GM23338 (cell line): ENCODE results near the gene ZC3H12C. TPM values are rescaled to one million over a fixed set of nuclear protein-coding genes. Genes with fewer than 3 reads are reported as not detected.

Source experiments
- ATAC-seq: fragments of 200-7000 bp; cut with Tn5 transposase; 3 replicates; pipeline ENCODE4 v1.9.1; 2020
- DNase-seq: peaks from one replicate; pipeline ENCODE4 v3.0.0-alpha.2; 2015; ENCODE audit warnings: low spot score
- H2AFZ ChIP-seq: fragments of 200-600 bp; sonication (generic); 2 replicates; pipeline ENCODE4 v1.8.0; 2016; ENCODE audit warnings: antibody characterized with exemption, mild to moderate bottlenecking, moderate library complexity
- H3F3A ChIP-seq: fragments of 200-600 bp; sonication (generic); replicated peaks from 2 replicates; pipeline ENCODE4 v1.8.0; 2017; ENCODE audit warnings: antibody characterized with exemption, mixed run types, low read depth
- H3K27ac ChIP-seq: fragments of 200-600 bp; sonication (generic); 2 replicates; pipeline ENCODE4 v1.6.1; 2016; ENCODE audit warnings: low read depth
- H3K27me3 ChIP-seq: fragments of 200-600 bp; sonication (generic); 2 replicates; pipeline ENCODE4 v1.8.0; 2016; ENCODE audit warnings: mild to moderate bottlenecking, mixed run types, moderate library complexity; ENCODE audit not compliant: insufficient read depth
- H3K36me3 ChIP-seq: fragments of 200-600 bp; sonication (generic); 2 replicates; pipeline ENCODE4 v1.8.0; 2016; ENCODE audit warnings: mild to moderate bottlenecking; ENCODE audit not compliant: insufficient read depth
- H3K4me1 ChIP-seq: fragments of 200-600 bp; sonication (generic); 2 replicates; pipeline ENCODE4 v1.8.0; 2016; ENCODE audit warnings: mild to moderate bottlenecking, moderate library complexity; ENCODE audit not compliant: insufficient read depth
- H3K4me2 ChIP-seq: fragments of 200-600 bp; sonication (generic); 2 replicates; pipeline ENCODE4 v1.7.1; 2017; ENCODE audit warnings: mixed run types
- H3K4me3 ChIP-seq: fragments of 200-600 bp; sonication (generic); 2 replicates; pipeline ENCODE4 v1.6.1; 2016; ENCODE audit warnings: mixed run types
- H3K79me2 ChIP-seq: fragments of 200-600 bp; sonication (generic); replicated peaks from 2 replicates; pipeline ENCODE4 v1.8.0; 2017; ENCODE audit warnings: mild to moderate bottlenecking; ENCODE audit not compliant: insufficient read depth
- H3K9me2 ChIP-seq: fragments of 200-600 bp; sonication (generic); 2 replicates; pipeline ENCODE4 v1.8.0; 2017; ENCODE audit not compliant: insufficient read depth
- H4K20me1 ChIP-seq: fragments of 200-600 bp; sonication (generic); replicated peaks from 2 replicates; pipeline ENCODE4 v1.8.0; 2017; ENCODE audit warnings: mild to moderate bottlenecking; ENCODE audit not compliant: insufficient read depth
- H3K27ac Mint-ChIP-seq: 2 replicates; pipeline ENCODE4 v1.8.0; 2020; ENCODE audit warnings: inconsistent platforms, mild to moderate bottlenecking, moderate library complexity, mixed read lengths
- H3K27me3 Mint-ChIP-seq: 3 replicates; pipeline ENCODE4 v1.8.0; 2022; ENCODE audit warnings: low read depth, mild to moderate bottlenecking, moderate library complexity, mixed read lengths, inconsistent platforms; ENCODE audit not compliant: insufficient read depth, poor library complexity
- H3K36me3 Mint-ChIP-seq: 3 replicates; pipeline ENCODE4 v1.8.0; 2021; ENCODE audit warnings: low read depth, mild to moderate bottlenecking, inconsistent platforms, moderate library complexity, mixed read lengths
- H3K4me1 Mint-ChIP-seq: 3 replicates; pipeline ENCODE4 v1.8.0; 2020; ENCODE audit warnings: mild to moderate bottlenecking, inconsistent platforms, mixed read lengths
- H3K4me3 Mint-ChIP-seq: 3 replicates; pipeline ENCODE4 v1.8.0; 2021; ENCODE audit warnings: moderate library complexity, mild to moderate bottlenecking, inconsistent platforms, mixed read lengths
- H3K9me3 Mint-ChIP-seq: 3 replicates; pipeline ENCODE4 v1.8.0; 2020; ENCODE audit warnings: moderate library complexity, mild to moderate bottlenecking, inconsistent platforms, mixed read lengths
- CREB1 ChIP-seq: fragments of 250-450 bp; sonication (Bioruptor Pico); IDR thresholded peaks from 2 replicates; pipeline ENCODE4 v1.5.0; 2020; ENCODE audit warnings: low read depth, mild to moderate bottlenecking, moderate library complexity
- CTCF ChIP-seq, 2 experiments: fragments of 200-600 bp in 1 of 2; sonication (generic) in 1 of 2; conservative IDR thresholded peaks; 2 replicates each; pipeline versions ENCODE4 v1.5.1 to v1.6.1; 2016 to 2017; ENCODE audit warnings: antibody characterized with exemption in 2 of 2, low read depth in 2 of 2, mild to moderate bottlenecking in 2 of 2, moderate library complexity in 1 of 2
- ETS1 ChIP-seq: IDR thresholded peaks from 2 replicates; pipeline ENCODE4 v1.6.1; 2016; ENCODE audit warnings: antibody characterized with exemption
- EZH2 ChIP-seq: fragments of 200-600 bp; sonication (generic); IDR thresholded peaks from one replicate; pipeline ENCODE4 v1.8.0; 2017; ENCODE audit warnings: antibody characterized with exemption, mild to moderate bottlenecking, low read depth; ENCODE audit not compliant: unreplicated experiment
- EZH2phosphoT487 ChIP-seq: fragments of 200-600 bp; sonication (generic); IDR thresholded peaks from one replicate; pipeline ENCODE4 v1.8.1; 2018; ENCODE audit warnings: antibody characterized with exemption; ENCODE audit not compliant: unreplicated experiment
- JUNB ChIP-seq: IDR thresholded peaks from one replicate; pipeline ENCODE4 v1.6.1; 2016; ENCODE audit warnings: antibody characterized with exemption; ENCODE audit not compliant: unreplicated experiment
- NANOG ChIP-seq: IDR thresholded peaks from 2 replicates; pipeline ENCODE4 v1.6.1; 2016; ENCODE audit warnings: antibody characterized with exemption, borderline replicate concordance
- POLR2AphosphoS5 ChIP-seq: IDR thresholded peaks from 2 replicates; pipeline ENCODE4 v1.6.1; 2016; ENCODE audit warnings: antibody characterized with exemption, low read depth
- REST ChIP-seq: IDR thresholded peaks from one replicate; pipeline ENCODE4 v1.6.1; 2018; ENCODE audit warnings: antibody characterized with exemption; ENCODE audit not compliant: unreplicated experiment
- STAT1 ChIP-seq: IDR thresholded peaks from one replicate; pipeline ENCODE4 v1.6.1; 2016; ENCODE audit warnings: antibody characterized with exemption; ENCODE audit not compliant: unreplicated experiment
- ZNF114 ChIP-seq: fragments of 250-450 bp; sonication (Bioruptor Pico); IDR thresholded peaks from 2 replicates; pipeline ENCODE4 v1.5.0; 2020; ENCODE audit warnings: mild to moderate bottlenecking, moderate library complexity
- ZNF331 ChIP-seq: fragments of 250-450 bp; sonication (Bioruptor Pico); IDR thresholded peaks from 2 replicates; pipeline ENCODE4 v1.5.0; 2020; ENCODE audit warnings: low read depth, mild to moderate bottlenecking, moderate library complexity
- ZNF462 ChIP-seq: fragments of 250-450 bp; sonication (Bioruptor Pico); IDR thresholded peaks from 2 replicates; pipeline ENCODE4 v1.5.0; 2020; ENCODE audit warnings: mild to moderate bottlenecking, moderate library complexity
- polyA plus RNA-seq: library from polyadenylated mRNA; unstranded; fragments of >200 nt; fragmentation: Nextera tagmentation; extraction: Ambion mirVana; gene quantifications from 2 replicates; pipeline ENCODE4 v1.2.1, GENCODE V29; 2016
- total RNA-seq: library from RNA; depleted of rRNA; stranded (reverse); fragments of >200 nt; shearing (Covaris generic); gene quantifications from 2 replicates; pipeline ENCODE4 v1.2.3, GENCODE V29; 2014

Gene ZC3H12C
- total and polyA plus RNA-seq, 2 experiments from 2014 or later, result 0.55 to 2.4 TPM

- Mint-ChIP-seq H3K4me3 (no peak overlapping the region), H3K4me1 (no peaks in the 10 kb centered on the region), H3K27ac (no peak overlapping the region), H3K36me3 (no peaks in the 10 kb centered on the region), H3K27me3 (no peaks in the 10 kb centered on the region), H3K9me3 (no peaks in the 10 kb centered on the region)
- no peak for DNase-seq
- H3K4me3 ChIP-seq, result no peak overlapping the region
- TF ChIP-seq ZNF462 (CRISPR knock-in tag) (no peak), ZNF331 (no peak), CTCF (conservative IDR thresholded peaks at IDR 0.05; ENCODE audit: low read depth in 2 of 2) (no peak), STAT1 (no peak), ZNF114 (CRISPR knock-in tag) (no peak), EZH2phosphoT487 (no peak), JUNB (no peak), POLR2AphosphoS5 (no peak), CREB1 (CRISPR knock-in tag) (no peak), EZH2 (no peak), NANOG (no peak), ETS1 (no peak), REST (no peak)
- H3K79me2 ChIP-seq, result no peaks in the 10 kb centered on the region
- no peak overlapping the region for H3K4me2 ChIP-seq
- 0 out of 2 replicates have a peak overlapping the region, but pooled peaks have one; percentile 80 for H2AFZ ChIP-seq
- H3K27me3 ChIP-seq, result no peaks in the 10 kb centered on the region
- H3F3A ChIP-seq, result no peaks in the 10 kb centered on the region
- no peak for ATAC-seq
- H3K27ac ChIP-seq, result no peak overlapping the region
- H3K4me1 ChIP-seq, result no peaks in the 10 kb centered on the region
- H3K36me3 ChIP-seq, result no peaks in the 10 kb centered on the region
- H3K9me2 ChIP-seq, result peaks cover 8% of the 10 kb centered on the region
- H4K20me1 ChIP-seq, result no peaks in the 10 kb centered on the region
These were observed 28.0 kb upstream of the ZC3H12C start for GRCh38 chr11:110065189-110065588.
